Suprapubic skin (tissue), 4 donors: Measurements from ENCODE around the gene SETBP1. TPM values are rescaled to one million over a fixed set of nuclear protein-coding genes. Genes with fewer than 3 reads are reported as not detected.

Source experiments
- DNase-seq, 2 donors: peaks; one replicate each; pipeline ENCODE4 v3.0.0-alpha.2; 2019; ENCODE audit warnings: low spot score in 2 of 2
- H3K27ac ChIP-seq: fragments of 200-600 bp; sonication (generic); one replicate; pipeline ENCODE4 v1.5.1; 2019
- H3K27me3 ChIP-seq: fragments of 200-600 bp; sonication (generic); one replicate; pipeline ENCODE4 v1.5.1; 2019
- H3K36me3 ChIP-seq: fragments of 200-600 bp; sonication (generic); one replicate; pipeline ENCODE4 v1.5.1; 2019
- H3K4me1 ChIP-seq: fragments of 200-600 bp; sonication (generic); one replicate; pipeline ENCODE4 v1.5.1; 2019
- H3K4me3 ChIP-seq: fragments of 200-600 bp; sonication (generic); one replicate; pipeline ENCODE4 v1.5.1; 2019; ENCODE audit warnings: mild to moderate bottlenecking
- H3K9me3 ChIP-seq: fragments of 200-600 bp; sonication (generic); one replicate; pipeline ENCODE4 v1.5.1; 2019
- CTCF ChIP-seq, 2 donors: fragments of 200-600 bp in 1 of 2; fragments of 450-650 bp in 1 of 2; sonication (generic) in 1 of 2; IDR thresholded peaks; one replicate each; pipeline ENCODE4 v1.5.1; 2016 to 2019; ENCODE audit warnings: antibody characterized with exemption in 2 of 2, mild to moderate bottlenecking in 1 of 2, moderate library complexity in 1 of 2
- EP300 ChIP-seq: sonication (generic); formaldehyde crosslinking; IDR thresholded peaks from one replicate; pipeline ENCODE4 v1.6.1; 2017; ENCODE audit warnings: antibody characterized with exemption
- POLR2A ChIP-seq, 2 donors: fragments of 450-650 bp; IDR thresholded peaks; one replicate each; pipeline ENCODE4 v1.6.1; 2017; ENCODE audit warnings: antibody characterized with exemption in 2 of 2, mild to moderate bottlenecking in 2 of 2, moderate library complexity in 2 of 2
- POLR2AphosphoS5 ChIP-seq, 3 donors: sonication (generic); formaldehyde crosslinking; IDR thresholded peaks; one replicate each; pipeline ENCODE4 v1.6.1; 2017; ENCODE audit warnings: antibody characterized with exemption in 3 of 3
- WGBS: methylation state at CpG from one replicate; pipeline ENCODE4 v1.1.5; 2018; 5-methylcytosine and 5-hydroxymethylcytosine counted together
- total RNA-seq, 4 donors: library from RNA; depleted of rRNA; stranded (reverse); fragments of >200 nt; gene quantifications; one replicate each; pipeline ENCODE4 v1.1.0, GENCODE V29; 2016

SETBP1 gene
- total RNA-seq, 4 donors from 2014 or later: 13.1 to 25.6 (median 17.2) TPM

- no peak for TF ChIP-seq CTCF (IDR thresholded peaks at IDR 0.05)
- TF ChIP-seq POLR2A (IDR thresholded peaks at IDR 0.05): no peak
- no peak for TF ChIP-seq EP300
- no peak for TF ChIP-seq POLR2AphosphoS5 (IDR thresholded peaks at IDR 0.05)
- no peaks in the 10 kb centered on the region for H3K27me3 ChIP-seq
- peaks cover 29% of the 10 kb centered on the region for H3K4me1 ChIP-seq
- no peak overlapping the region for H3K27ac ChIP-seq
- no peaks in the 10 kb centered on the region for H3K36me3 ChIP-seq
- 53% methylated on average over 8 of the region's 8 CpGs for WGBS
- no peak for DNase-seq
- no peaks in the 10 kb centered on the region for H3K9me3 ChIP-seq
- H3K4me3 ChIP-seq: no peak overlapping the region
Measured at GRCh38 chr18:44838971-44839666, 158.4 kb downstream of the SETBP1 start.

- Histone ChIP-seq H3K4me3 (no peak overlapping the region), H3K36me3 (no peaks in the 10 kb centered on the region), H3K27ac (no peak overlapping the region), H3K4me1 (peaks cover 29% of the 10 kb centered on the region), H3K27me3 (no peaks in the 10 kb centered on the region), H3K9me3 (no peaks in the 10 kb centered on the region)
- DNase-seq: no peak
- no peak for TF ChIP-seq CTCF (IDR thresholded peaks at IDR 0.05)
- no peak for TF ChIP-seq POLR2AphosphoS5 (IDR thresholded peaks at IDR 0.05)
- TF ChIP-seq POLR2A (IDR thresholded peaks at IDR 0.05): no peak
- TF ChIP-seq EP300: no peak
- 50% methylated on average over 5 of the region's 5 CpGs for WGBS
Measured at GRCh38 chr18:44840058-44840790, 159.5 kb downstream of the SETBP1 start.

GRCh38 chr18:44841221-44841620 lies 160.5 kb downstream of the SETBP1 start:
- no peaks in the 10 kb centered on the region for H3K27me3 ChIP-seq
- TF ChIP-seq POLR2A (IDR thresholded peaks at IDR 0.05) (no peak), EP300 (no peak), POLR2AphosphoS5 (IDR thresholded peaks at IDR 0.05) (no peak), CTCF (IDR thresholded peaks at IDR 0.05) (no peak)
- no peaks in the 10 kb centered on the region for H3K9me3 ChIP-seq
- H3K36me3 ChIP-seq: no peaks in the 10 kb centered on the region
- DNase-seq: no peak
- no peak overlapping the region for H3K27ac ChIP-seq
- H3K4me3 ChIP-seq: no peak overlapping the region
- 95% methylated on average over 4 of the region's 4 CpGs for WGBS
- peaks cover 20% of the 10 kb centered on the region for H3K4me1 ChIP-seq

- Histone ChIP-seq H3K36me3 (no peaks in the 10 kb centered on the region), H3K4me1 (peaks cover 19% of the 10 kb centered on the region), H3K27me3 (no peaks in the 10 kb centered on the region), H3K4me3 (no peak overlapping the region), H3K27ac (no peak overlapping the region), H3K9me3 (no peaks in the 10 kb centered on the region)
- DNase-seq: no peak
- TF ChIP-seq POLR2A (IDR thresholded peaks at IDR 0.05): no peak
- 85% methylated on average over 10 of the region's 10 CpGs for WGBS
Measured at GRCh38 chr18:44841752-44842587, 161.3 kb downstream of the SETBP1 start.

- no peaks in the 10 kb centered on the region for H3K27me3 ChIP-seq
- 94% methylated on average over 4 of the region's 4 CpGs for WGBS
- no peak for DNase-seq
- no peaks in the 10 kb centered on the region for H3K36me3 ChIP-seq
- peaks cover 19% of the 10 kb centered on the region for H3K4me1 ChIP-seq
- TF ChIP-seq POLR2A (IDR thresholded peaks at IDR 0.05) (no peak), EP300 (no peak), CTCF (IDR thresholded peaks at IDR 0.05) (no peak), POLR2AphosphoS5 (IDR thresholded peaks at IDR 0.05) (no peak)
- H3K4me3 ChIP-seq: no peak overlapping the region
- H3K9me3 ChIP-seq: no peaks in the 10 kb centered on the region
- no peak overlapping the region for H3K27ac ChIP-seq
Measured at GRCh38 chr18:44842588-44843412, 162.1 kb downstream of the SETBP1 start.
